ENCODE measurements around the gene ISX.

DNA sequence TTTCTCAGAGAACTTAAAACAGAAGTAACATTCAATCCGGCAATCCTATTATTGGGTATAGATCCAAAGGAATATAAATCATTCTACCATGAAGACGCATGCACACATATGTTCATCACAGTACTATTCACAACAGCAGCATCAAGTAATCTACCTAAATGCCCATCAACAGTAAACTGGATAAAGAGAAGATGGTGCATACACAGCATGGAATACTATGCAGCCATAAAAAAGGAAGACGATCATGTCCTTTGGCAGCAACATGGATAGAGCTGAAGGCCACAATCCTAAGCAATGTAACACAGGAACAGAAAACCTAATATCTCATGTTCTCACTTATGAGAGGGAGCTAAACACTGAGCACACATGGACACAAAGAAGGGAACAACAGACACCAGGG lies 6.3 kb upstream of the ISX start:
- TF ChIP-seq CTCF (IDR thresholded peaks at IDR 0.05) (no peak), POLR2A (IDR thresholded peaks at IDR 0.05) (no peak)
